ENCODE results near the gene KANSL1. TPM values are rescaled to one million over a fixed set of nuclear protein-coding genes. Genes with fewer than 3 reads are reported as not detected.

Gene KANSL1
- total and polyA plus RNA-seq, 9 of the 15 experiments (the other 6 are each of a cell fraction or from before 2014, with no cell fraction given), result 3.6 to 55.4 (median 31.8) TPM

GRCh38 chr17:45994987-45995386 lies 198.2 kb downstream of the KANSL1 start:
- Histone ChIP-seq H3K9me3 (replicated peaks; ENCODE audit: control insufficient read depth, insufficient read depth, low read depth, low read length) (no peaks in the 10 kb centered on the region), H3K4me3 (no peak overlapping the region), H3K27ac (ENCODE audit: extremely low read depth, low read depth, low read length) (no peak overlapping the region), H3K4me2 (ENCODE audit: insufficient read depth, low read length) (no peak overlapping the region), H3K79me2 (ENCODE audit: control insufficient read depth, insufficient read depth, low read length) (no peaks in the 10 kb centered on the region), H3K9me1 (ENCODE audit: control insufficient read depth, insufficient read depth, low read length) (no peaks in the 10 kb centered on the region), H2AFZ (ENCODE audit: low read depth, low read length) (no peak overlapping the region), H3K4me1 (replicated peaks in 1 of 2; ENCODE audit: control insufficient read depth in 2 of 2, insufficient read depth in 2 of 2, low read length in 2 of 2) (peaks cover 0 to 13% of the 10 kb centered on the region in 2 experiments; a peak in 3 of 5 replicates), H3K36me3 (ENCODE audit: control insufficient read depth, insufficient read depth, low read length) (no peaks in the 10 kb centered on the region), H3K9ac (ENCODE audit: insufficient read depth in 1 of 2, low read depth in 2 of 2, low read length in 2 of 2) (no peak overlapping the region; a peak in 1 of 4 replicates), H3K27me3 (ENCODE audit: control insufficient read depth in 2 of 2, insufficient read depth in 2 of 2, low read length in 2 of 2) (no peaks in the 10 kb centered on the region), H4K20me1 (replicated peaks; ENCODE audit: control insufficient read depth, insufficient read depth, low read length) (no peaks in the 10 kb centered on the region)
- TF ChIP-seq, protein P1, sequence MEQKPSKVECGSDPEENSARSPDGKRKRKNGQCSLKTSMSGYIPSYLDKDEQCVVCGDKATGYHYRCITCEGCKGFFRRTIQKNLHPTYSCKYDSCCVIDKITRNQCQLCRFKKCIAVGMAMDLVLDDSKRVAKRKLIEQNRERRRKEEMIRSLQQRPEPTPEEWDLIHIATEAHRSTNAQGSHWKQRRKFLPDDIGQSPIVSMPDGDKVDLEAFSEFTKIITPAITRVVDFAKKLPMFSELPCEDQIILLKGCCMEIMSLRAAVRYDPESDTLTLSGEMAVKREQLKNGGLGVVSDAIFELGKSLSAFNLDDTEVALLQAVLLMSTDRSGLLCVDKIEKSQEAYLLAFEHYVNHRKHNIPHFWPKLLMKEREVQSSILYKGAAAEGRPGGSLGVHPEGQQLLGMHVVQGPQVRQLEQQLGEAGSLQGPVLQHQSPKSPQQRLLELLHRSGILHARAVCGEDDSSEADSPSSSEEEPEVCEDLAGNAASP (IDR thresholded peaks at IDR 0.05), result no peak
- TF ChIP-seq, protein P2, sequence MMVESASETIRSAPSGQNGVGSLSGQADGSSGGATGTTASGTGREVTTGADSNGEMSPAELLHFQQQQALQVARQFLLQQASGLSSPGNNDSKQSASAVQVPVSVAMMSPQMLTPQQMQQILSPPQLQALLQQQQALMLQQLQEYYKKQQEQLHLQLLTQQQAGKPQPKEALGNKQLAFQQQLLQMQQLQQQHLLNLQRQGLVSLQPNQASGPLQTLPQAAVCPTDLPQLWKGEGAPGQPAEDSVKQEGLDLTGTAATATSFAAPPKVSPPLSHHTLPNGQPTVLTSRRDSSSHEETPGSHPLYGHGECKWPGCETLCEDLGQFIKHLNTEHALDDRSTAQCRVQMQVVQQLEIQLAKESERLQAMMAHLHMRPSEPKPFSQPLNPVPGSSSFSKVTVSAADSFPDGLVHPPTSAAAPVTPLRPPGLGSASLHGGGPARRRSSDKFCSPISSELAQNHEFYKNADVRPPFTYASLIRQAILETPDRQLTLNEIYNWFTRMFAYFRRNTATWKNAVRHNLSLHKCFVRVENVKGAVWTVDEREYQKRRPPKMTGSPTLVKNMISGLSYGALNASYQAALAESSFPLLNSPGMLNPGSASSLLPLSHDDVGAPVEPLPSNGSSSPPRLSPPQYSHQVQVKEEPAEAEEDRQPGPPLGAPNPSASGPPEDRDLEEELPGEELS (CRISPR knock-in tag; IDR thresholded peaks at IDR 0.05; ENCODE audit: borderline replicate concordance), result no peak
- TF ChIP-seq ETV6 (IDR thresholded peaks at IDR 0.05; ENCODE audit: borderline replicate concordance in 1 of 2, low read depth in 2 of 2, low read length in 1 of 2) (no peak), ETV6 (CRISPR knock-in tag; IDR thresholded peaks at IDR 0.05; ENCODE audit: borderline replicate concordance) (no peak), PHTF2 (CRISPR knock-in tag; IDR thresholded peaks at IDR 0.05) (no peak), BMI1 (IDR thresholded peaks at IDR 0.05; ENCODE audit: low read length) (no peak), NONO (IDR thresholded peaks at IDR 0.05; ENCODE audit: low read depth in 2 of 2, low read length in 1 of 2) (no peak), CBX2 (IDR thresholded peaks at IDR 0.05; ENCODE audit: insufficient read depth, low read length, poor library complexity, severe bottlenecking) (no peak), GABPB1 (CRISPR knock-in tag; IDR thresholded peaks at IDR 0.05) (no peak), TARDBP (IDR thresholded peaks at IDR 0.05) (no peak), CBX8 (IDR thresholded peaks at IDR 0.05; ENCODE audit: borderline replicate concordance, extremely low read depth, low read depth, low read length, poor library complexity, severe bottlenecking) (no peak)
- TF ChIP-seq, protein P3, sequence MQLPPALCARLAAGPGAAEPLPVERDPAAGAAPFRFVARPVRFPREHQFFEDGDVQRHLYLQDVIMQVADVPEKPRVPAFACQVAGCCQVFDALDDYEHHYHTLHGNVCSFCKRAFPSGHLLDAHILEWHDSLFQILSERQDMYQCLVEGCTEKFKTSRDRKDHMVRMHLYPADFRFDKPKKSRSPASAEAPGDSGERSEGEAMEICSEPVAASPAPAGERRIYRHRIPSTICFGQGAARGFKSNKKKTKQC (CRISPR knock-in tag; IDR thresholded peaks at IDR 0.05), result no peak
- DNase-seq (ENCODE audit: extremely low read depth in 1 of 4, low spot score in 3 of 4) (no peak), ATAC-seq (no peak), FAIRE-seq (no peak)
- ChIA-PET CTCF (ENCODE audit: low intra/inter-chr PET ratio) (no interaction called here), POLR2A (no interaction called here)
- 61% methylated on average over 8 of the region's 8 CpGs for WGBS (ENCODE audit: insufficient coverage, low coverage, missing lambda C conversion rate)
- in situ Hi-C loops (cut with MboI) (loop anchor here (25.0 kb wide), 1 partner anchor 842 kb away; no protein-coding TSS in a partner anchor), intact Hi-C loops (cut with micrococcal nuclease) (no loop called here)
- BruUV-seq (replicated peaks), result no TSS peak

Measured in K562 (cell line).